Neural cell (in vitro differentiated cells): ENCODE measurements around the gene COL4A2. TPM values are rescaled to one million over a fixed set of nuclear protein-coding genes. Genes with fewer than 3 reads are reported as not detected.

Source experiments
- H2AFZ ChIP-seq: fragments of 200-600, 300-800 bp; sonication (generic), shearing (Covaris generic); 2 replicates; pipeline ENCODE4 v1.6.0; 2014; ENCODE audit warnings: low read depth, mild to moderate bottlenecking, antibody characterized with exemption, low read length, moderate library complexity
- H3F3A ChIP-seq: fragments of 200-600 bp; shearing (Covaris generic); 2 replicates; pipeline ENCODE4 v1.6.1; 2016; ENCODE audit warnings: mild to moderate bottlenecking, moderate library complexity, mixed read lengths, antibody characterized with exemption, low read length; ENCODE audit not compliant: insufficient read depth, poor library complexity, severe bottlenecking
- H3K27ac ChIP-seq: fragments of 200-600, 300-800 bp; sonication (generic), shearing (Covaris generic); 2 replicates; pipeline ENCODE4 v1.5.1; 2014; ENCODE audit warnings: mild to moderate bottlenecking, low read length, moderate library complexity
- H3K27me3 ChIP-seq: fragments of 300-800, 200-600 bp; sonication (generic), shearing (Covaris generic); 2 replicates; pipeline ENCODE4 v1.6.0; 2014; ENCODE audit warnings: mild to moderate bottlenecking, low read depth, low read length, moderate library complexity; ENCODE audit not compliant: insufficient read depth
- H3K36me3 ChIP-seq: fragments of 300-800, 200-600 bp; sonication (generic), shearing (Covaris generic); 2 replicates; pipeline ENCODE4 v1.5.1; 2014; ENCODE audit warnings: mild to moderate bottlenecking, antibody characterized with exemption, low read length, moderate library complexity; ENCODE audit not compliant: insufficient read depth
- H3K4me2 ChIP-seq: fragments of 300-800, 200-600 bp; sonication (generic), shearing (Covaris generic); 2 replicates; pipeline ENCODE4 v1.6.0; 2014; ENCODE audit warnings: mild to moderate bottlenecking, low read length
- H3K4me3 ChIP-seq: fragments of 300-800, 200-600 bp; sonication (generic), shearing (Covaris generic); 2 replicates; pipeline ENCODE4 v1.5.1; 2014; ENCODE audit warnings: mild to moderate bottlenecking, low read length, moderate library complexity
- H3K79me2 ChIP-seq: fragments of 200-600 bp; shearing (Covaris generic); replicated peaks from 2 replicates; pipeline ENCODE4 v1.6.0; 2014; ENCODE audit warnings: mild to moderate bottlenecking, low read length, moderate library complexity; ENCODE audit not compliant: insufficient read depth
- H3K9ac ChIP-seq: fragments of 300-800, 200-600 bp; sonication (generic), shearing (Covaris generic); 2 replicates; pipeline ENCODE4 v1.6.1; 2016; ENCODE audit warnings: mild to moderate bottlenecking, low read length, mixed read lengths
- H3K9me2 ChIP-seq: fragments of 200-600 bp; shearing (Covaris generic); 2 replicates; pipeline ENCODE4 v1.6.1; 2016; ENCODE audit warnings: mild to moderate bottlenecking, low read length, mixed read lengths; ENCODE audit not compliant: insufficient read depth
- H3K9me3 ChIP-seq: fragments of 200-600, 300-800 bp; sonication (generic), shearing (Covaris generic); 2 replicates; pipeline ENCODE4 v1.6.1; 2016; ENCODE audit warnings: mild to moderate bottlenecking, mixed run types, low read length, moderate library complexity, mixed read lengths
- H4K20me1 ChIP-seq: fragments of 200-600 bp; shearing (Covaris generic); 2 replicates; pipeline ENCODE4 v1.6.1; 2016; ENCODE audit warnings: mild to moderate bottlenecking, mixed run types; ENCODE audit not compliant: insufficient read depth
- EP300 ChIP-seq: fragments of 450-650 bp; conservative IDR thresholded peaks from 2 replicates; pipeline ENCODE4 v1.6.1; 2014; ENCODE audit warnings: antibody characterized with exemption, mild to moderate bottlenecking, moderate library complexity; ENCODE audit not compliant: poor library complexity, severe bottlenecking
- EZH2 ChIP-seq: fragments of 200-600, 300-800 bp; shearing (Covaris generic), sonication (generic); IDR thresholded peaks from 2 replicates; pipeline ENCODE4 v1.6.1; 2014; ENCODE audit warnings: antibody characterized with exemption, low read length, borderline replicate concordance, mild to moderate bottlenecking; ENCODE audit not compliant: insufficient read depth, poor library complexity, severe bottlenecking
- MXI1 ChIP-seq: fragments of 450-650 bp; conservative IDR thresholded peaks from 2 replicates; pipeline ENCODE4 v1.6.1; 2014; ENCODE audit warnings: antibody characterized with exemption, mild to moderate bottlenecking; ENCODE audit not compliant: poor library complexity, severe bottlenecking
- POLR2AphosphoS5 ChIP-seq: IDR thresholded peaks from 2 replicates; pipeline ENCODE4 v1.6.1; 2012
- RAD21 ChIP-seq: fragments of 450-650 bp; conservative IDR thresholded peaks from 2 replicates; pipeline ENCODE4 v1.6.1; 2014; ENCODE audit warnings: antibody characterized with exemption, mild to moderate bottlenecking, moderate library complexity
- REST ChIP-seq: IDR thresholded peaks from 2 replicates; pipeline ENCODE4 v1.6.1; 2012; ENCODE audit warnings: borderline replicate concordance
- SMC3 ChIP-seq: fragments of 450-650 bp; conservative IDR thresholded peaks from 2 replicates; pipeline ENCODE4 v1.6.1; 2014; ENCODE audit warnings: antibody characterized with exemption, mild to moderate bottlenecking, moderate library complexity; ENCODE audit not compliant: poor library complexity
- TAF1 ChIP-seq: IDR thresholded peaks from 2 replicates; pipeline ENCODE4 v1.6.1; 2012; ENCODE audit warnings: low read depth
- polyA plus RNA-seq: library from polyadenylated mRNA; depleted of rRNA; stranded (reverse); fragments of >200 nt; gene quantifications from 2 replicates; pipeline ENCODE4 v1.2.3, GENCODE V29; 2014
- TF ChIP-seq, protein P1 (sequence below): fragments of 450-650 bp; IDR thresholded peaks from 2 replicates; pipeline ENCODE4 v1.5.1; 2014; ENCODE audit warnings: antibody characterized with exemption, mild to moderate bottlenecking, moderate library complexity; ENCODE audit not compliant: poor library complexity, severe bottlenecking

COL4A2 gene
- polyA plus RNA-seq, 1 donor from 2014 or later = 30.8 TPM

- no peak overlapping the region for H2AFZ ChIP-seq
- no peaks in the 10 kb centered on the region for H4K20me1 ChIP-seq
- H3K9me3 ChIP-seq = no peaks in the 10 kb centered on the region
- no peak overlapping the region for H3K4me3 ChIP-seq
- no peaks in the 10 kb centered on the region for H3K36me3 ChIP-seq
- TF ChIP-seq TAF1 (no peak), POLR2AphosphoS5 (no peak), RAD21 (no peak), REST (no peak), SMC3 (no peak), EZH2 (no peak)
- TF ChIP-seq, protein P1, sequence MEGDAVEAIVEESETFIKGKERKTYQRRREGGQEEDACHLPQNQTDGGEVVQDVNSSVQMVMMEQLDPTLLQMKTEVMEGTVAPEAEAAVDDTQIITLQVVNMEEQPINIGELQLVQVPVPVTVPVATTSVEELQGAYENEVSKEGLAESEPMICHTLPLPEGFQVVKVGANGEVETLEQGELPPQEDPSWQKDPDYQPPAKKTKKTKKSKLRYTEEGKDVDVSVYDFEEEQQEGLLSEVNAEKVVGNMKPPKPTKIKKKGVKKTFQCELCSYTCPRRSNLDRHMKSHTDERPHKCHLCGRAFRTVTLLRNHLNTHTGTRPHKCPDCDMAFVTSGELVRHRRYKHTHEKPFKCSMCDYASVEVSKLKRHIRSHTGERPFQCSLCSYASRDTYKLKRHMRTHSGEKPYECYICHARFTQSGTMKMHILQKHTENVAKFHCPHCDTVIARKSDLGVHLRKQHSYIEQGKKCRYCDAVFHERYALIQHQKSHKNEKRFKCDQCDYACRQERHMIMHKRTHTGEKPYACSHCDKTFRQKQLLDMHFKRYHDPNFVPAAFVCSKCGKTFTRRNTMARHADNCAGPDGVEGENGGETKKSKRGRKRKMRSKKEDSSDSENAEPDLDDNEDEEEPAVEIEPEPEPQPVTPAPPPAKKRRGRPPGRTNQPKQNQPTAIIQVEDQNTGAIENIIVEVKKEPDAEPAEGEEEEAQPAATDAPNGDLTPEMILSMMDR = no peak
- H3K4me2 ChIP-seq = no peak overlapping the region
- no peak overlapping the region for H3K27ac ChIP-seq
- H3K9ac ChIP-seq = no peak overlapping the region
- no peaks in the 10 kb centered on the region for H3K27me3 ChIP-seq
- H3F3A ChIP-seq = no peaks in the 10 kb centered on the region
- H3K9me2 ChIP-seq = no peaks in the 10 kb centered on the region
- H3K79me2 ChIP-seq = no peaks in the 10 kb centered on the region
Measured at GRCh38 chr13:110528911-110529310, 221.8 kb downstream of the COL4A2 start.

GRCh38 chr13:110529522-110530311 is 222.6 kb downstream of the COL4A2 start:
- Histone ChIP-seq H3K9me2 (no peaks in the 10 kb centered on the region), H3K4me3 (no peak overlapping the region), H3K27ac (no peak overlapping the region), H3K9me3 (no peaks in the 10 kb centered on the region), H3K27me3 (no peaks in the 10 kb centered on the region), H3K9ac (no peak overlapping the region), H3K79me2 (no peaks in the 10 kb centered on the region), H3K4me2 (no peak overlapping the region), H3F3A (no peaks in the 10 kb centered on the region), H3K36me3 (no peaks in the 10 kb centered on the region), H4K20me1 (no peaks in the 10 kb centered on the region), H2AFZ (no peak overlapping the region)
- TF ChIP-seq MXI1 = no peak
- TF ChIP-seq REST = no peak
- no peak for TF ChIP-seq RAD21
- TF ChIP-seq, protein P1 = no peak
- no peak for TF ChIP-seq EZH2
- TF ChIP-seq TAF1 = no peak
- TF ChIP-seq SMC3 = no peak
- no peak for TF ChIP-seq POLR2AphosphoS5
- no peak for TF ChIP-seq EP300
